ENCODE measurements around the gene RGS16.

DNA sequence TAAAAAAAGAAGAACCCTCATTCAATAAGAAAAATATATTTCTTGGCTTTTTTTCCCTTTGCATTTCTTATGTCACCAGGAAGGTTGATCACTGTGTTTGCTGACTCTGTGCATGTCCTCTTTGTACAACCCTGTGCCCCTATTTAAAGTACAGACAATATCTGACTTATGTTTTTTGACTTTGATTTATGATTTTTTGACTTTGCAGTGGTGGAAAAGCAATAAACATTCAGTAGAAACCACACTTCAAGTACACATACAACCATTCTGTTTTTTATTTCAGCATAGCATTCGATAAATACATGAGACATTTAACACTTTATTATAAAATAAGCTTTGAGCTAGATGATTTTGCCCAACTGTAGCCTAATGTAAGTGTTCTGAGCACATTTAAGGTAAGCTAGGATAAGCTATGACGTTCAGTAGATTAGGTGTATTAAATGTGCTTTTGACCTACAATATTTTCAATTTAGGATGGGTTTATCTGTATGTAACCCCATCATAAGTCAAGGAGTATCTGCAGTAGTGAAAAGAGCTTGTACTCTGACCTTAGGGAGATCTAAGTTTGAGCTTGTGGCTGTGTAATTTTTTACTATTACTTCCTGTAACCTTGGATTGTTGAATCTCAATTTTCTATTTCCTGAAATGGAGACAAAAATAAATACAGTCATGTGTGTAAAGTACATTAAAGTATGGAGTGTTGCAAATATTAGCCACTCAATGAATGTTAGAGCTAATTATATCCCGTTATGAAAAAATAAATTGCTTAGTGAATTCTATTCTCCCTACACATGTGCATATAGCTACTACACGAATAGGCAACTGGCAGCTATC is 16.3 kb downstream of the RGS16 start:
- TF ChIP-seq, protein P1, sequence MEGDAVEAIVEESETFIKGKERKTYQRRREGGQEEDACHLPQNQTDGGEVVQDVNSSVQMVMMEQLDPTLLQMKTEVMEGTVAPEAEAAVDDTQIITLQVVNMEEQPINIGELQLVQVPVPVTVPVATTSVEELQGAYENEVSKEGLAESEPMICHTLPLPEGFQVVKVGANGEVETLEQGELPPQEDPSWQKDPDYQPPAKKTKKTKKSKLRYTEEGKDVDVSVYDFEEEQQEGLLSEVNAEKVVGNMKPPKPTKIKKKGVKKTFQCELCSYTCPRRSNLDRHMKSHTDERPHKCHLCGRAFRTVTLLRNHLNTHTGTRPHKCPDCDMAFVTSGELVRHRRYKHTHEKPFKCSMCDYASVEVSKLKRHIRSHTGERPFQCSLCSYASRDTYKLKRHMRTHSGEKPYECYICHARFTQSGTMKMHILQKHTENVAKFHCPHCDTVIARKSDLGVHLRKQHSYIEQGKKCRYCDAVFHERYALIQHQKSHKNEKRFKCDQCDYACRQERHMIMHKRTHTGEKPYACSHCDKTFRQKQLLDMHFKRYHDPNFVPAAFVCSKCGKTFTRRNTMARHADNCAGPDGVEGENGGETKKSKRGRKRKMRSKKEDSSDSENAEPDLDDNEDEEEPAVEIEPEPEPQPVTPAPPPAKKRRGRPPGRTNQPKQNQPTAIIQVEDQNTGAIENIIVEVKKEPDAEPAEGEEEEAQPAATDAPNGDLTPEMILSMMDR (IDR thresholded peaks at IDR 0.05) = no peak
- TF ChIP-seq EZH2 (IDR thresholded peaks at IDR 0.05) (no peak), EZH2phosphoT487 (IDR thresholded peaks at IDR 0.05) (no peak)

Measured in neural progenitor cell (in vitro differentiated cells).